Fibroblast of skin of abdomen (primary cell): ENCODE results near the gene SGMS1.

Experiments used
- DNase-seq: peaks from one replicate; pipeline ENCODE4 v3.0.0-alpha.2; 2013

Gene SGMS1

GRCh38 chr10:50419756-50420155, 204.0 kb downstream of the SGMS1 start:
- no peak for DNase-seq

GRCh38 chr10:50419091-50419490, 204.7 kb downstream of the SGMS1 start:
- DNase-seq, result no peak

- DNase-seq, result peak; percentile 87
Measured at GRCh38 chr10:50417886-50418830, 205.6 kb downstream of the SGMS1 start.

DNA sequence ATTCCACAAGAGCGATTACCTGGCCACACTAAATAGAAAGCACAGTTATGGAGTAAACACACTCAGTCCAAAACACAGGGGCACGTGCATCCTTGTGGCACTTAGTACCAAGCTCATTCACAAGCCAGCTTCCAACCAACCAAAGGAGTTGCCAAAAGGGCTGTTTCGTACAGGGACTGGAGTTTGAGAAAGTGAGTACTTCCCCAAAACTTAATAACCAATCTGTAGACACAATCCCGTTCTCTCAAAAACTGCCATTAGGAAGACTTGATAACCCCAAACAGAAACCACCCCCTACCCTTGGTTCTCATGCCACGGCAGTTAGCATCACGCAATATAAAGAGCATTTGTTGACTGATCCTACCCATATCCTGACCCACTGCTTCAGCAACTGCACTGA, 206.3 kb downstream of the SGMS1 start:
- no peak for DNase-seq

DNA sequence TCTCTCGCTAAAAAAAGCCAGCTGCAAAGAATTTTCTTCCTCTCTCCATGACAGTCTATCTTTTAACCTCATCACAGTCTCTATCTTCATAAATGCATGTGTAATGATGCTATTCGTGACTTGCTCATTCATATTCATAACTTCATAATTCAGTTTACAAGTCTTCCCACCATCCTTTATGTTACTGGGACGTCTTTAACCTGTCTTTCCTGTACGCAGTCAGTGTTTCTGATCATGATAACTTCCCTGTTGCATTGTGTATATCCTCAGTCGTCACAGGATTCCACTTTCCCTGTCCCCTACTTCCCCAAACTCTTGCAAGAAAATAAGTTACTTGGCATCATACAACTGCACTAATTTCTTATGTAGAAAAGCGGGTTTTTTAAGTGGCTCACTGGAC, 206.9 kb downstream of the SGMS1 start:
- no peak for DNase-seq

DNA sequence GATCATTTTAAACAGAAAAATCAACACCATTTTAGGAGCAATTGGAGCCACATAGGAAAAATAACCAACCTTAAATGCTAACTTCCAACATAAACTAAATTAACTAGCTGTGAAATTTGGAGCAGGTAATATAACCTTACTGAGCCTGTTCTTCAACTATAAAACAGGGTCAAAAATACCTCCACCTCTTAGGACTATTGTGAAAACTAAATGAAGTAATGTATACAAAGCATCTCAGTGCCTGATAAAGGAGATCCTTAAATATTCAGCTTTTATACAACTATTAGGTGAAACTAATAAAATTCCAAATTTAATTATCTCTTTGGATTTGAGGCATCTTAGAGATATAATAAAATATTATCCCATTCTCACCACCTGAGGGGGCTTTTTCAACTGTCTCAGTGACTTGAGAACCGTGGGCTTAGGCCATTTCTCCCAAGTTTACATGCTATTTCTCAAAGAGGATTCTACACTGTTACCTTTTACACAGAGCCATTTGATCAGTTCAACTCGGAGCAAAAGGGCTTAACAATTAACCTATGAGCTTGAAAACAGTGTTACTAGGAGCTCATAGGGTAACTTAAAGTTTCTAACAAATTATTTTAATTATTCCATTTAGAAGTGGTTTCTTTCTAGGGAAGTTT, 207.5 kb downstream of the SGMS1 start:
- DNase-seq, result peak; percentile 36

DNA sequence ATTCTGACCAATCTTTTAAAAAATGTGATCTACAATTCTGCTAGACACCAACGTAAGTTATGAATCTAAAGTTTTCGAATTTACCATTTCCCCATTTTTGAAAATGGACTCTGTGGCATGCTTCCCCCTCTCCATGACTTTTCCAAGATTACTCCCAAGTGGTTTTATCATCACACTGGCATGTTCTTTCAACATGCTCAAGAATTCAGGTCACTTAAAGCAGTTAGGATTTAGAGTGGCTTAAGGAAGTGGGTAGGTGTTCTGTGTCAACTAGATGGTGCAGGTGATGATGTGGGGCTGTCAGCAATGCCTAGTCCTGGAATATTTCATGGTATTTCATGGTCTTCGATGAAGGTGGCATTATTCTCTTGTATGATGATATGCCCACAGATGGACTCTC, 208.5 kb downstream of the SGMS1 start:
- no peak for DNase-seq

DNA sequence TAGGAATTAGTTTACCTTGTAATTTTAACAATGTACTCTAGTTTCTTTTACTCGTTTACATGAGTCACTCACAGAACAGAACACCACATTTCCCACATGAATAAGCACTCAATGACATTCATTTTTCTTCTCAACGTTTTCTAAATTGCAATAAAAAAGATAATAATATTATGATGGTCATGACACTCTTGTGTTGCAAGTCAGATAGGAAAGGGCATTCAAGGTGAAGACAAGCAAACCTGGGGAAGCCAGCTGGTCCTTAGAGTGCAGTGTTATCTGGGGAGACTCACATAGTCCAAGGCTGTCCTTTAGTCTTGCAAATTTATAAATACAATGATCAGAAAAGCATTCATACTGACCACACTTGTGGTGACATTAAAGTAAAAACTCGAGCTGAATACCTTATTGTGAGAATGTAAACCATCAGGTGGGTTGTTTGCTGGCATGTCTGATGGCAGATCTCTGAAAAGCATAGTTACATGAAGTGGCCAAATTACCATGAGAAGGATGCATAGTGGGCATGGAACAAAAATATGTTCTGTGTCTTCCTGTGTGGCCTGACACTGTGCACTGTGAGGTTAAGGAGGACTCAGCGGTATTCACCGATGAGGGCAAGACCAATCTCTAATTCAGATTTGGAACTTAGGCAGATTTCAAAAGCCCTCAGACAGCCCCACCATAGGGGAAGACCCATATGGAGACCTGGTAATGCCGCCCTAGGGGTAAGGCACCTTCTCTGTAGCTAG, 213.5 kb downstream of the SGMS1 start:
- no peak for DNase-seq

DNA sequence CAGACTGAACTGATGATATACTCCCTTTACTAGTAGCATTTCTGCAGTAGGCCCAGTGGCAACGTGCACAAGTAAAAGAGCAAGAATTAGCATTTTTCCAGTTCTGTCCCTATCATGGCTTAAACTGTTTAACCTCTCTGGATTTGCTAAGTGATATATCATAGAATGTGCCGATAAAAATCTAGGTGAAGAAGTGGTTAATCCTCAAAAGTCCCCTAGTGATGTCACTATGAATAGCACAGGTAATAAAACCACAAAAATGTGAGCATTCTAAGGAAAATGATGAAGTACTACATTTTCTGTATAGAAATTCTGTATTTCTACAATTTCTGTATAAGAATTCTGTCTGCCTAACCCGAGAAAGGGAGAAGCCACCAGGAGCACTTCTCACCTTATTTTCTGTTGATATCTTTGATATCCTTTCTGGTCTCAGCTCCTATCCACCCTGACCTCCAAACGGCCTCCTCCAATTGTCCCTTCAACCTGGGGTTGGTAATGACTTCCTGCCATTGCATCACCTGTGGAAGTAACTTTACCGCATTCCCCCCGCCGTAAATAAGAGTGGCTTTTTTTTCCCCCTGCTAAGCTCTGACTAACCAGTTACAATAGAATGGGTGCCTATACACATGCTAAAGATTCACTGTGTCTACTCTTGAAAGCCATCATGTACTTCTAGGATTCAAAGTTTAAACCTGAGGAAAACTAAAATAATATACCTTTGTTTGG, 216.5 kb downstream of the SGMS1 start:
- no peak for DNase-seq

DNA sequence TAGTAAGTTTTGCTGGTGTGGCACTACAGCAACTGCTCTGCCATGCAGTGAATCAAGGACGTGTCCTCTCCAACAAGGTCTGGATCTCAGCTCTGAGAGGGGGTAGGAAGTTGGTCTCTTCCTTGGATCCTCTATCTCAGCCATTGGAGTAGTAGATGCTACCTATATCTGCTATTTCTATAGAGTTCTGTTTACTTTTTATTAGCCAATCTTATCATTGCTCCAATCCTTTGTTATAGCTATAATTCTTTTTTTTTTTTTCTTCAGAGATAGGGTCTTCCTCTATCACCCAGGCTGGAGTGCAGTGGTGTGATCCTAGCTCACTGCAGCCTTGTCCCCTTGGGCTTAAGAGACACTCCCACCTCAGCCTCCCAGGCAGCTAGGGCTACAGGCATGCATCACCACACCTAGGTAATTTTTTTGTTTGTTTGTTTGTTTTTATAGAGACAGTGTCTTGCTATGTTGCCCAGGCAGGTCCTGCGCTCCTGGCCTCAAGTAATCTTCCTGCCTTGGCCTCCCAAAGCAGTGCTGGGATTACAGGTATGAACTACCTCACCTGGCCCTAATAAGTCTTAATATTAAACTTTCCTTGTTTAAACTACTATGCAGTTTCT, 217.2 kb downstream of the SGMS1 start:
- DNase-seq, result no peak

- no peak for DNase-seq
Measured at GRCh38 chr10:50405723-50406122, 218.0 kb downstream of the SGMS1 start.

DNA sequence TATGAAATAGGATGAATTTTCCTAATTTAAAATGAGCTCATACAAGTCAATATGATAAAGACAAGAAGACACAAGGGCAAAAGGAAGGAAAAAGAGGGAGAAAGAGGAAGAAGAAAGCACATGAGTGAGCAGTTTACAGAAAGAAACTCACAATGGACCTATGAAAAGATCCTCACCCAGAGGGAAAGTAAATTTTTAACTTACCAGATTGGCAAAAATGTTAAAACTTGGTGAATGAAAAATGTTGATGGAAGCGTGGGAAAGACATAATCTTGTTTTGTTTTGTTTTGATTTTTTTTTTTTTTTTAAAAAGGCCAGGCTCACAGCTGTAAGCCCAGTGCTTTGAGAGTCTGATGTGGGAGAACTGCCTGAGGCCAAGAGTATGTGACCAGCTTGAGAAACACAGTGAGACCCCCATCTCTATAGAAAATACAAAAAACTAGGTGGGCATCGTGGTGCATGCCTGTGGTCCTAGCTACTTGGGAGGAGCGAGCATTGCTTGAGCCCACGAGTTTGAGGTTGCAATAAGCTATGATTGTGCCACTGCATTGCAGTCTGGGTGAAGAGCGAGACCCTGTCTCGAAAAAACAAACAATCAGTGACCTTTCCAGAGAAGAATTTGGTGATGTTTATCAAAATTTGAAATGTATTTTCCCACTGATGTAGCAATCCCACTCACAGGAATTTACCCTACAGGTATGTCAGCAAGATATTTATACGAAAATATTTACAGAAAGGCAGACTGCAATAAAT, 219.6 kb downstream of the SGMS1 start:
- no peak for DNase-seq

- no peak for DNase-seq
Measured at GRCh38 chr10:50403074-50403473, 220.7 kb downstream of the SGMS1 start.

GRCh38 chr10:50402466-50402865, 221.3 kb downstream of the SGMS1 start:
- DNase-seq, result no peak

DNA sequence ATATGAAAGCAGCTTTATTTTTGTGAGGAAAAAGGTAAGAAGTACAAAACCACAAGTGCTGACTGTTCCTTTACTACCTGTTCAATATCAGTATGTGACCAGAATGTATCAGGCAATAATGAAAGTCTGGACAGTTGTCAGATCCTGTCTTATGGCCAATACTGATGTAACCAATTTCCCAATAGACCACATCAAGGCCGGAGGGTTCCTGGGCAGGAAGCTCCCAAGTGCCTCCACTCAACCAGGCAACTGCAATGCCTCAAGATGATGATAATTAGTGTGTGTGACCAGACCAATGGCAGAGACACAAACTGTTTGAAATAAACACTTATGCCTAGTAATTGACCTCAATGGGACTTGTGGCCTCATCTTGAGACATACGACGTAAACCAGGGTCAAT, 223.1 kb downstream of the SGMS1 start:
- DNase-seq, result no peak

DNA sequence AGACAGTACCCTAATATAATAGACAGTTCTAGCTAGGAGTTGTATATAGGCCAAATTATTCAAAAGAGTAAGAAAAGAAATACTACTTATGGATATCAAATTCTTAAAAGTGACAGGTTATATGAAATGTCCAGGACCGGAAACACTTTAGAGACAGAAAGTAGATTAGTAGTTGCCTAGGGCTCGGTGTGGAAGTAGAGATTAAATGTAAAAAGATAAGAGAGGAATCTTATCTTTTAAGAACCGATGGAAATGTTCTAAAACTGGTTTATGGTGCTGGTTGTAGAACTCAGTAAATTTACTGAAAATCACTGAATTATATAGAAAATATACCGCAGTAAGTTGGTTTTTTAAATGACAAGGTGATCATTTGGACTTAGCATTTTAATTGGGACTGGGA, 224.9 kb downstream of the SGMS1 start:
- DNase-seq, result no peak

DNA sequence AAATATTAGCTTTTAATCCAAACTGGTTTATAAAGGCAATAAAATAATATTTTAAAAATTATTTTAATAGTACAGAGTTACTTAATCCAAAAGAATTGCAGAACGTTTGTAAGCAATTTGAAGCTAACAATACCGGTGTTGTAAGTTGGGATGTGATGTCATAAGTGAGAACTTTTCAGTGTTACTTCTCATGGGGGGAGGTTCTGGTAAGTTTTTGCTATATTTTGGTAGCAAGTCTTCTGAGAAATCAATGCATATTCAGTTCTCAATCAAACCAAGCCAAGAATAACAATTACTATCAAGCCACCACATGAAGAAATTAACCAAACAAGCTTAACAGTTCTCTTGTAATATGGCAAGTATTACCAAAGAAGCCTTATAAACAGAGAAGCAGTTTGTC, 225.4 kb downstream of the SGMS1 start:
- no peak for DNase-seq

- no peak for DNase-seq
Measured at GRCh38 chr10:50397312-50398140, 226.2 kb downstream of the SGMS1 start.

- DNase-seq, result peak; percentile 62
Measured at GRCh38 chr10:50396491-50397311, 227.1 kb downstream of the SGMS1 start.

DNA sequence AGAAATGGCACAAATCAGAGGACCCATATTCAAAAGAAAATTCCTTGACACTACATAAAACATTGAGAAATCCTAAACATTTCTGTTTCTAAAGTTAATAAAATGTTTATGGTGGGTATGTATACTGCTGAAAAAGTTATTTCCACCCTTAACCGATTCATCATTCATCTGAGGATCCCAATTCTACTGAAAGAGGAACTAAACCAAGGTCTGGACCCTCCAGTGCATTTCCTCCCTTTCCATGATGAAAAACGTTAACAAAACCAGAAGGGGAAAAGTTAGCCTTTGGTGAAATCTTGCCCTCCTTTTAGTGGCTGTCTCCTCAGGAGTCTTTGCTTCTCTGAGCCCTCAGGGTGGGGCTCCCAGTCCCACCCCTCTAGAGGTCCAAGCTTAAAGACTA, 227.9 kb downstream of the SGMS1 start:
- DNase-seq, result no peak
